Measurements from ENCODE around the gene MED27.

Gene MED27

DNA sequence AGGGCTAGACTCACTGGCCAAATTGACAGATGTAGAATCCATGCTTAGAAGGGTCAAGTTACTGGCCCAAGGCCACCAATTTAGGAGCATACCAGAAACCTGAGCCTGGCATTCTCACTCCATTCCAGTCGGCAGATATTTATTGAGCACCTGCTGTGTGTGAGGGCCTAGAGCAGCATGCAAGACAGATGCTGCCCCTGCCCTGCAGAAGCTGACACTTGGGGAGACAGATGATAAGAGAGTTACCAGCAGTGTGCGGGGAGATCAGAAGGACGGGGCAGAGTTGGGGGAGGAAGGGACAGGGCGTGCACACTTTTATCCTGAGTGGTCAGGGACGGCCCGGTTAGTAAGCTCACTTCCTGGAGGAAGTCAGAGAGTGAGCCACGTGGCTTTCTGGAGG is 228.3 kb downstream of the MED27 start:
- Histone ChIP-seq H3K36me3 (ENCODE audit: insufficient read depth, low read length) (no peaks in the 10 kb centered on the region), H3K4me1 (ENCODE audit: insufficient read depth, low read length) (no peaks in the 10 kb centered on the region), H2AFZ (ENCODE audit: low read depth, low read length) (no peak overlapping the region), H3K27me3 (ENCODE audit: insufficient read depth, low read length, poor library complexity) (no peaks in the 10 kb centered on the region), H3K79me2 (ENCODE audit: insufficient read depth, low read length) (no peaks in the 10 kb centered on the region), H3K9ac (ENCODE audit: low read depth, low read length) (no peak overlapping the region), H3K4me2 (ENCODE audit: insufficient read depth, low read length) (no peak overlapping the region), H4K20me1 (ENCODE audit: insufficient read depth, low read length) (no peaks in the 10 kb centered on the region), H3K27ac (ENCODE audit: low read length) (no peak overlapping the region), H3K9me3 (ENCODE audit: insufficient read depth, low read length, severe bottlenecking) (no peaks in the 10 kb centered on the region), H3K4me3 (ENCODE audit: low read depth in 1 of 2, low read length in 2 of 2) (no peak overlapping the region)
- DNase-seq (no peak), ATAC-seq (ENCODE audit: insufficient read depth, low read depth) (no peak)
- TF ChIP-seq EZH2 (IDR thresholded peaks at IDR 0.05; ENCODE audit: borderline replicate concordance, low read depth, low read length, severe bottlenecking): no peak
- TF ChIP-seq, protein P1, sequence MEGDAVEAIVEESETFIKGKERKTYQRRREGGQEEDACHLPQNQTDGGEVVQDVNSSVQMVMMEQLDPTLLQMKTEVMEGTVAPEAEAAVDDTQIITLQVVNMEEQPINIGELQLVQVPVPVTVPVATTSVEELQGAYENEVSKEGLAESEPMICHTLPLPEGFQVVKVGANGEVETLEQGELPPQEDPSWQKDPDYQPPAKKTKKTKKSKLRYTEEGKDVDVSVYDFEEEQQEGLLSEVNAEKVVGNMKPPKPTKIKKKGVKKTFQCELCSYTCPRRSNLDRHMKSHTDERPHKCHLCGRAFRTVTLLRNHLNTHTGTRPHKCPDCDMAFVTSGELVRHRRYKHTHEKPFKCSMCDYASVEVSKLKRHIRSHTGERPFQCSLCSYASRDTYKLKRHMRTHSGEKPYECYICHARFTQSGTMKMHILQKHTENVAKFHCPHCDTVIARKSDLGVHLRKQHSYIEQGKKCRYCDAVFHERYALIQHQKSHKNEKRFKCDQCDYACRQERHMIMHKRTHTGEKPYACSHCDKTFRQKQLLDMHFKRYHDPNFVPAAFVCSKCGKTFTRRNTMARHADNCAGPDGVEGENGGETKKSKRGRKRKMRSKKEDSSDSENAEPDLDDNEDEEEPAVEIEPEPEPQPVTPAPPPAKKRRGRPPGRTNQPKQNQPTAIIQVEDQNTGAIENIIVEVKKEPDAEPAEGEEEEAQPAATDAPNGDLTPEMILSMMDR (IDR thresholded peaks at IDR 0.05; ENCODE audit: borderline replicate concordance, extremely low read depth, low read length, poor library complexity, severe bottlenecking): no peak

DNA sequence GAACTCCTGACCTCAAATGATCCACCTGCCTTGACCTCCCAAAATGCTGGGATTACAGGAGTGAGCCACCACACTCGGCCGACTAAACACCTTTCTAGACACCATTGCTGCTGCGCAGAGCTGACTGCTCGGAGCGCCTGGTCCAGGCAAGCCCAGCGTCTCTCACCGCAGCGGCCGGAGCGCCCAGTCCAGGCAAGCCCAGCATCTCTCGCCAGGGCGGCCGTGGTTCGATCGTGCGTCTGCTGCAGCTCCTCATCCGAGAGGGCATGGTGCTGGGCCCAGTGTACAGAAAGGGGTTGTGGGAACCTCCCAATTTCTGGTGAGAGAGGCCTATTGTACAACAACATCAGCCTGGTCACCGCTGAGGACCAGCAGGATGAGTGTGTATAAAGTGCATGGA is 230.3 kb downstream of the MED27 start:
- H3K27ac ChIP-seq (ENCODE audit: low read length): no peak overlapping the region
- no peak overlapping the region for H2AFZ ChIP-seq (ENCODE audit: low read depth, low read length)
- H3K27me3 ChIP-seq (ENCODE audit: insufficient read depth, low read length, poor library complexity): no peaks in the 10 kb centered on the region
- H3K79me2 ChIP-seq (ENCODE audit: insufficient read depth, low read length): no peaks in the 10 kb centered on the region
- H3K9ac ChIP-seq (ENCODE audit: low read depth, low read length): no peak overlapping the region
- H3K9me3 ChIP-seq (ENCODE audit: insufficient read depth, low read length, severe bottlenecking): no peaks in the 10 kb centered on the region
- no peak overlapping the region for H3K4me3 ChIP-seq (ENCODE audit: low read depth in 1 of 2, low read length in 2 of 2)
- no peak overlapping the region for H3K4me2 ChIP-seq (ENCODE audit: insufficient read depth, low read length)
- H4K20me1 ChIP-seq (ENCODE audit: insufficient read depth, low read length): no peaks in the 10 kb centered on the region
- H3K4me1 ChIP-seq (ENCODE audit: insufficient read depth, low read length): no peaks in the 10 kb centered on the region
- DNase-seq (no peak), ATAC-seq (ENCODE audit: insufficient read depth, low read depth) (no peak)
- H3K36me3 ChIP-seq (ENCODE audit: insufficient read depth, low read length): no peaks in the 10 kb centered on the region
- no peak for TF ChIP-seq EZH2 (IDR thresholded peaks at IDR 0.05; ENCODE audit: borderline replicate concordance, low read depth, low read length, severe bottlenecking)
- TF ChIP-seq, protein P1 (IDR thresholded peaks at IDR 0.05; ENCODE audit: borderline replicate concordance, extremely low read depth, low read length, poor library complexity, severe bottlenecking): no peak

DNA sequence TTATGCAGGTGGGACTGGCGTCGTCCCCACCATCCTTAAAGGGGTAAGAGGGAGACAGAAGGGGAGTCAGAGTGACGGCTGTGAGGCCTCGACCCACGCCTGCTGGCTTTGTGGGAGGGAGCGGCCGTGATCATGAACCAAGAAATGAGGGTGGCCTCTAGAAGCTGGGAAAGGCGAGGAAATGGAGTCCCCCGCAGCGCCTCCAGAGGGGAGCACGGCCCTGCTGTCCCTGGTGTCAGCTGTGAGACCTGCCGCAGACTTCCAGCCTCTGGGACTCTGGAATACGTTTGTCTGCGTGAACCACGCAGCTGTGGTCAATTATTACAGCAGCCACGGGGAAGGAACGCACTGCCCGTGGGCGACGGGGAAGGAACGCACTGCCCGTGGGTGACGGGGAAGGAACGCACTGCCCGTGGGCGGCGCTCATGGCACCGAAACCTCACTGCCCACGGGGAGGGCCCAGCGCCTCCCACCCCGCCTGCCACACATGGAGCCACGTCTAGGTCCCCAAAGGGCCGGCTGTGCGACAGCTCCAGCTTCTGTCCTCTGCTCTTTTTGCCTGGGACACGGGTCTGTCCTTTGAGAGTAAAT is 231.0 kb downstream of the MED27 start:
- Histone ChIP-seq H3K27ac (ENCODE audit: low read length) (no peak overlapping the region), H3K36me3 (ENCODE audit: insufficient read depth, low read length) (no peaks in the 10 kb centered on the region), H3K9ac (ENCODE audit: low read depth, low read length) (no peak overlapping the region), H2AFZ (ENCODE audit: low read depth, low read length) (no peak overlapping the region), H3K79me2 (ENCODE audit: insufficient read depth, low read length) (no peaks in the 10 kb centered on the region), H4K20me1 (ENCODE audit: insufficient read depth, low read length) (no peaks in the 10 kb centered on the region), H3K9me3 (ENCODE audit: insufficient read depth, low read length, severe bottlenecking) (no peaks in the 10 kb centered on the region), H3K27me3 (ENCODE audit: insufficient read depth, low read length, poor library complexity) (no peaks in the 10 kb centered on the region), H3K4me2 (ENCODE audit: insufficient read depth, low read length) (no peak overlapping the region), H3K4me3 (ENCODE audit: low read depth in 1 of 2, low read length in 2 of 2) (no peak overlapping the region), H3K4me1 (ENCODE audit: insufficient read depth, low read length) (no peaks in the 10 kb centered on the region)
- ATAC-seq (ENCODE audit: insufficient read depth, low read depth) (no peak), DNase-seq (no peak)
- no peak for TF ChIP-seq EZH2 (IDR thresholded peaks at IDR 0.05; ENCODE audit: borderline replicate concordance, low read depth, low read length, severe bottlenecking)
- TF ChIP-seq, protein P1 (IDR thresholded peaks at IDR 0.05; ENCODE audit: borderline replicate concordance, extremely low read depth, low read length, poor library complexity, severe bottlenecking): no peak

Measured in DND-41 (cell line).